GM12872 (cell line): ENCODE measurements around the gene LLGL2.

ENCODE experiments used
- TF ChIP-seq, protein P1 (sequence below): IDR thresholded peaks from 3 replicates; pipeline ENCODE4 v1.5.1; 2011; ENCODE audit warnings: low read depth, mild to moderate bottlenecking, low read length, moderate library complexity; ENCODE audit not compliant: insufficient read depth

The LLGL2 gene, protein sequence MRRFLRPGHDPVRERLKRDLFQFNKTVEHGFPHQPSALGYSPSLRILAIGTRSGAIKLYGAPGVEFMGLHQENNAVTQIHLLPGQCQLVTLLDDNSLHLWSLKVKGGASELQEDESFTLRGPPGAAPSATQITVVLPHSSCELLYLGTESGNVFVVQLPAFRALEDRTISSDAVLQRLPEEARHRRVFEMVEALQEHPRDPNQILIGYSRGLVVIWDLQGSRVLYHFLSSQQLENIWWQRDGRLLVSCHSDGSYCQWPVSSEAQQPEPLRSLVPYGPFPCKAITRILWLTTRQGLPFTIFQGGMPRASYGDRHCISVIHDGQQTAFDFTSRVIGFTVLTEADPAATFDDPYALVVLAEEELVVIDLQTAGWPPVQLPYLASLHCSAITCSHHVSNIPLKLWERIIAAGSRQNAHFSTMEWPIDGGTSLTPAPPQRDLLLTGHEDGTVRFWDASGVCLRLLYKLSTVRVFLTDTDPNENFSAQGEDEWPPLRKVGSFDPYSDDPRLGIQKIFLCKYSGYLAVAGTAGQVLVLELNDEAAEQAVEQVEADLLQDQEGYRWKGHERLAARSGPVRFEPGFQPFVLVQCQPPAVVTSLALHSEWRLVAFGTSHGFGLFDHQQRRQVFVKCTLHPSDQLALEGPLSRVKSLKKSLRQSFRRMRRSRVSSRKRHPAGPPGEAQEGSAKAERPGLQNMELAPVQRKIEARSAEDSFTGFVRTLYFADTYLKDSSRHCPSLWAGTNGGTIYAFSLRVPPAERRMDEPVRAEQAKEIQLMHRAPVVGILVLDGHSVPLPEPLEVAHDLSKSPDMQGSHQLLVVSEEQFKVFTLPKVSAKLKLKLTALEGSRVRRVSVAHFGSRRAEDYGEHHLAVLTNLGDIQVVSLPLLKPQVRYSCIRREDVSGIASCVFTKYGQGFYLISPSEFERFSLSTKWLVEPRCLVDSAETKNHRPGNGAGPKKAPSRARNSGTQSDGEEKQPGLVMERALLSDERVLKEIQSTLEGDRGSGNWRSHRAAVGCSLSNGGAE

DNA sequence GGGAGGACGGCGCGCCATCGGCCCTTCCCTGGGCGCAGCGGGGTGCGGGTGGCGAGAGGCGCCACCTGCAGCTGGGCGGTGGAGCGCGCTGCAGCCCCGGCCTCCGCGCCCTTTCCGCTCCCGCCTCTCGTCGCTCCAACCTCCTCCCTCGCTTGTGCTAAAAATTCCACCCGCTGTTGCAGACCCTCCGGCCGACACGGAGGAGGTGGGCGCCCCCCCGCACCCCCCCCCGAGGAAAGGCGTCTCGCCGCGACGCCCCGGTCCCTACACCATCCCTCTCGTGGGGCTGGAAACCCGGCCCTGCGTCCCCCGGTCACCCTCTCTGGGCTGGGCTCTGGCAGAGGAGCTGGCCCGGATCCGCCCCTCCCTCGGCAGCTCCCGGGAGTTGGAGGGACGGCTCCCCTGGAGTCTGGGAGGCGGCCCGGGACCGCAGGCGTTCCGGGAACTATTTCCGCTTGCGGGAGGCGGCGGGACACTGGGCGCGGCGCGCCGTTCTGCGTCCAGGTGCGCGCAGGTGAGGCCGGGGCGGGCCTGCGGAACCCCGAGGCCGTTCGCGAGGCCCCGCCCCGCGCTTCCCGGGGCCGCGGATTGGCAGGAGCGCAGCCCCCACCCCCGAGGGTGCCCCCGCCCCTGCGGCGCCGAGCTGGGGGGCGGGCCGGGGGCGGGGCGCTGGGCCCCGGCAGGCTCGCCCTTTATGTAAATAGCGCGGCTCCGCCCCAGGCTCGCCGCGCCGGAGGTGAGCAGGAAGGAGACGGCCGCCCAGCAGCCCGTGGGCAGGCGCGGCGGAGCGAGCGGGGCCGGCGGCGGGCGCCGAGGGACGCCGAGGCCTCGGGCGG is at the start of gene LLGL2:
Gene LLGL2 (plus strand): TSS at position 728 of the 836 bp plus-strand sequence. CDS start 17,730 bp downstream, outside the sequence.
- TF ChIP-seq, protein P1, sequence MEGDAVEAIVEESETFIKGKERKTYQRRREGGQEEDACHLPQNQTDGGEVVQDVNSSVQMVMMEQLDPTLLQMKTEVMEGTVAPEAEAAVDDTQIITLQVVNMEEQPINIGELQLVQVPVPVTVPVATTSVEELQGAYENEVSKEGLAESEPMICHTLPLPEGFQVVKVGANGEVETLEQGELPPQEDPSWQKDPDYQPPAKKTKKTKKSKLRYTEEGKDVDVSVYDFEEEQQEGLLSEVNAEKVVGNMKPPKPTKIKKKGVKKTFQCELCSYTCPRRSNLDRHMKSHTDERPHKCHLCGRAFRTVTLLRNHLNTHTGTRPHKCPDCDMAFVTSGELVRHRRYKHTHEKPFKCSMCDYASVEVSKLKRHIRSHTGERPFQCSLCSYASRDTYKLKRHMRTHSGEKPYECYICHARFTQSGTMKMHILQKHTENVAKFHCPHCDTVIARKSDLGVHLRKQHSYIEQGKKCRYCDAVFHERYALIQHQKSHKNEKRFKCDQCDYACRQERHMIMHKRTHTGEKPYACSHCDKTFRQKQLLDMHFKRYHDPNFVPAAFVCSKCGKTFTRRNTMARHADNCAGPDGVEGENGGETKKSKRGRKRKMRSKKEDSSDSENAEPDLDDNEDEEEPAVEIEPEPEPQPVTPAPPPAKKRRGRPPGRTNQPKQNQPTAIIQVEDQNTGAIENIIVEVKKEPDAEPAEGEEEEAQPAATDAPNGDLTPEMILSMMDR = peak; percentile 49

DNA sequence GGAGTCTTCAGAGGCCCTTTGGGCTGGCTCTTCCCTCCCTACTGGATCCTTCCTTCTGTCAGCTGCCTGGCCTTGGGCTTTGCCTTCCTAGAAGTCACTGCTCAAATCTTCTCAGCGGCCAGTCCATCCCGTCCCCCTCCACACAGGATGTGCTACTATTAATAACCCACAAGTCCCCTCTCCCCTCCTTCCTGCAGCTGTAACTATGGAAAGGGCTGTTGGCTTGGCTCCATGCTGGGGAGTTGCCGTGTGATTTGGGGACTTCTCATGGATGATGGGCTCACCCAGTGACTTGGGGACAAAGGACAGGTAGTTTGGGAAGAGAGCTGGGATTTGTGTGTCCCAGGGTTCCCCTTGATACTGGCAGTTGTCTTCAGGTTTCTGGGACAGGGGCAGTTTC is 49.6 kb upstream of the LLGL2 start:
- TF ChIP-seq, protein P1 = no peak

DNA sequence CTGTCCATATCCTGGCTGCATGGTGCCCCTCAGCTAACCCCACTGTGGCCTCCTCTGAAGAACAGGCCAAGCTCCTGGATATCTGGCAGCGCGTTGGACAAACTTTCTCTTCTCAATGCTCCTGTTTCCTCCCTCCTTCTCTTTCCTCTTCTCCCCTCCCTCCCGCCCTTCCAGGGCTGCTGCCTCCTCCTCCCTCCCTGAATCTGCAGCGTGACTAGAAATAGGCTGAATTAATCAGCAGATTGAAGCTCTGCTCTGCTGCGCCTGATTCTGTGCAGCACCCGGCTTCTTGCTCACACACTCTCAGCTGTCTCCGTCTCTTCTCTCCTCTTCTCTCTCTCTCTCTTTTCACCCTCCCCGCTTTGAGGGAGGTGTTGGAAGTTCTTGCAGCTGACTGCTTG is 49.2 kb upstream of the LLGL2 start:
- TF ChIP-seq, protein P1 = no peak

DNA sequence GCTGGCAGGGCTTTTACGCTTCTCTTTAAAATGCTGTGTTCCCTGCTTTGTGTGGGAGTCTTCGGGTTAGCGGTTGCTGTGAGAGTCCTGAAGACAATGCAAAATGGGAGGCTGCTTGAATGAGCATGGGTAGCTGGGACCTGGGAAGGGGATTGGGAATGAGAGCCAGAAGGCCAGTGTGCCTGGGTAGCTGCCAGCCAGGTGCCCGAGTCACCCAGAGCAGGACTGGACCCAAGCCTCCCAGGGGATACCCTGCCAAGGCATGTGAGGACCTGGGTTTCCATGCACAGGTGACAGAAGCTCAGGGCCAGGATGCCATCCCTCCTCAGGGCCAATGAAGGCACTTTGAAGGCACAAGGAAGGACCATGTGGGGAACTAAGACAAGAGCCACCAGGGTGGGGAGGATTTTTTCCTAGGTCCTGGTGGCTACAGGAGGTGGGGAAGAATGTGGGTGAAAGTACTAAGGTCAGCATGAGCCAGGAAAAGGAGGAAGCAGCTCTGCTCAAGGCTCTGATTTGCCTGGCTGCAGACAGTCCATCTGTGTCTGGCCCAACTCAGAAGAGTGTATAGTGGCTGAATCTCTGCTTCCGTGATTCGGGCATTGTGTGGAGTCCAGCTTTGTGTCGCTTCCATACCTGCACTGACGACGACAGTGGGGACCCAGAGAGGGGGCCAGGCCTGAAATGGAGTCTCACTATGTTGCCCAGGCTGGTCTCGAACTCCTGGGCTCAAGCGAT is 48.6 kb upstream of the LLGL2 start:
- TF ChIP-seq, protein P1 = no peak

DNA sequence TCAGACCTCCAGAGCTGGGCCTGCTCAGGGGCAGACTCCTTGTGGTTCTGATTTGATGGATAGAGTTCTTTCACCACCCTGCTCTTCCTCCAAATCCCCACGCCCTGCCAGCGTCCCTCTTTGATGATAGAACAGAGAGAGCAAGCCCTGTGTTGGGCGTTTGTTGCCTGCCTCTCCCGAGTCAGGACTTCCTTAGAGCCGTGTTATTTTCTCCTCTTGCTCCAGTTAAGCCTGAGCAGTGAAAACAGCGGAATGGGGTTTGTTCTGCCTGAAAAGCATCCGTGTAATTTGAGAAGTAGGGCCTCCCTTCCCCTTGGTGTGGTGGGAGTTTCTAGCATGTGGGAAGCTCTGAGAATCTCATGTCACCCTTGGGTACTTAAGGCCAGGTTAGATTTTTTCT is 47.0 kb upstream of the LLGL2 start:
- TF ChIP-seq, protein P1 = no peak

DNA sequence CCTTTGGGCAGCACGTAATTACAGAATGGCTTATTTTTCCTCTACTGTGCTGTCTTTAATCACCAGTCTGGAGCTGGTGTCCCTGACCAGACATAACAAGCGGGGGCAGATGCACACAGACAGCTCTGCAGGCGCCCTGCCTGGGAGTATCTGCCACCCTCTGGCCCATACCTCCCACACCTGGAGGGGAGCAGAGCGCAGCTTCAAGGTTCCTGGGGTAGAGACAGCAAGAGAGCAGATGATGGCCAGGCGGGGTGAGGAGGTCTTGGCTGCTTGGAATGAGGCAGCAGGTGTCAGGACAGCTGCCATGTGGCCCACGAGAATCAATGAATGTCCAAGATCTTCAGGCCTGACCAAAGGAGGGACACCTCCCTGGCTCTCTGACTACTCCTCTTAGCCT is 45.2 kb upstream of the LLGL2 start:
- TF ChIP-seq, protein P1 = no peak
